Stimulated activated CD4-positive, alpha-beta T cell treated with anti-CD3 and anti-CD28 coated beads, Interleukin-15, amount 100 ng/mL, for 1 hour (primary cell): Measurements from ENCODE around the gene AQP7.
"Not testable (repeated sequence)": the region's sequence is repeated elsewhere in the genome, so short reads cannot be mapped to it uniquely, and the experiment has no call there.

ENCODE experiments used
- DNase-seq, 2 donors: peaks; one replicate each; pipeline ENCODE4 v3.0.0-alpha.2; 2020; ENCODE audit warnings: low read depth in 1 of 2, low spot score in 1 of 2

AQP7 gene

GRCh38 chr9:33434317-33435105 is 32.1 kb upstream of the AQP7 start:
- no peak for DNase-seq

- DNase-seq = no peak
Measured at GRCh38 chr9:33433871-33434270, 31.5 kb upstream of the AQP7 start.

GRCh38 chr9:33431420-33431819 is 29.1 kb upstream of the AQP7 start:
- no peak for DNase-seq

- no peak for DNase-seq
Measured at GRCh38 chr9:33430942-33431341, 28.6 kb upstream of the AQP7 start.

GRCh38 chr9:33429256-33429985 is 27.1 kb upstream of the AQP7 start:
- DNase-seq = no peak

GRCh38 chr9:33426843-33427293 is 24.5 kb upstream of the AQP7 start:
- no peak for DNase-seq

GRCh38 chr9:33425128-33425533 is 22.8 kb upstream of the AQP7 start:
- no peak for DNase-seq

- not testable (repeated sequence) for DNase-seq
Measured at GRCh38 chr9:33424492-33424891, 22.1 kb upstream of the AQP7 start.

GRCh38 chr9:33424043-33424442 is 21.7 kb upstream of the AQP7 start:
- DNase-seq = not testable (repeated sequence)

GRCh38 chr9:33419708-33420303 is 17.4 kb upstream of the AQP7 start:
- DNase-seq = no peak

GRCh38 chr9:33418090-33418489 is 15.7 kb upstream of the AQP7 start:
- DNase-seq = no peak

GRCh38 chr9:33416996-33417395 is 14.6 kb upstream of the AQP7 start:
- peak in 1 of 2 donors; percentile 12 for DNase-seq

GRCh38 chr9:33415501-33416038 is 13.2 kb upstream of the AQP7 start:
- peak; percentile 76 to 83 for DNase-seq

GRCh38 chr9:33414889-33415500 is 12.6 kb upstream of the AQP7 start:
- no peak for DNase-seq

GRCh38 chr9:33414268-33414667 is 11.9 kb upstream of the AQP7 start:
- no peak for DNase-seq

GRCh38 chr9:33408087-33408486 is 5.7 kb upstream of the AQP7 start:
- DNase-seq = no peak

- DNase-seq = no peak
Measured at GRCh38 chr9:33407061-33407460, 4.7 kb upstream of the AQP7 start.

GRCh38 chr9:33404788-33405362 is 2.5 kb upstream of the AQP7 start:
- DNase-seq = no peak

- no peak for DNase-seq
Measured at GRCh38 chr9:33403941-33404787, 1.8 kb upstream of the AQP7 start.

- not testable (repeated sequence) for DNase-seq
Measured at GRCh38 chr9:33401809-33402208, 559 bp downstream of the AQP7 start.
